Lung (tissue), 12 donors: ENCODE data around the gene SYTL4. TPM values are rescaled to one million over a fixed set of nuclear protein-coding genes. Genes with fewer than 3 reads are reported as not detected.

Experiments
- ATAC-seq: fragments of 200-7000 bp; cut with Tn5 transposase; one replicate; pipeline ENCODE4 v1.9.1; 2020; ENCODE audit warnings: moderate number of reproducible peaks; ENCODE audit not compliant: insufficient read depth, low FRiP score
- DNase-seq, 3 donors: peaks; one replicate each; pipeline ENCODE4 v3.0.0-alpha.2; 2013 to 2017
- H3K27ac ChIP-seq, 2 donors: one replicate each; pipeline ENCODE4 v1.5.1; 2013; ENCODE audit warnings: mild to moderate bottlenecking in 2 of 2, moderate library complexity in 2 of 2, control low read depth in 1 of 2, inconsistent platforms in 1 of 2, low read depth in 1 of 2, low read length in 1 of 2
- H3K27me3 ChIP-seq, 3 donors: one replicate each; pipeline ENCODE4 v1.5.1; 2013; ENCODE audit warnings: low read length in 2 of 3; ENCODE audit not compliant: control insufficient read depth in 3 of 3, insufficient read depth in 3 of 3
- H3K36me3 ChIP-seq, 4 donors: one replicate each; pipeline ENCODE4 v1.5.1; 2013; ENCODE audit warnings: low read length in 4 of 4, mild to moderate bottlenecking in 1 of 4, moderate library complexity in 1 of 4; ENCODE audit not compliant: control insufficient read depth in 4 of 4, insufficient read depth in 4 of 4
- H3K4me1 ChIP-seq, 5 donors: one replicate each; pipeline ENCODE4 v1.5.1; 2013; ENCODE audit warnings: low read length in 5 of 5, mild to moderate bottlenecking in 2 of 5, moderate library complexity in 1 of 5; ENCODE audit not compliant: control insufficient read depth in 5 of 5, insufficient read depth in 5 of 5
- H3K4me3 ChIP-seq: one replicate; pipeline ENCODE4 v1.5.1; 2013; ENCODE audit warnings: mild to moderate bottlenecking, control low read depth, moderate library complexity
- H3K9ac ChIP-seq, 2 donors: one replicate each; pipeline ENCODE4 v1.5.1; 2013; ENCODE audit warnings: low read length in 2 of 2, control low read depth in 1 of 2; ENCODE audit not compliant: insufficient read depth in 1 of 2
- H3K9me3 ChIP-seq, 4 donors: one replicate each; pipeline ENCODE4 v1.5.1; 2013; ENCODE audit warnings: low read length in 3 of 4, mild to moderate bottlenecking in 1 of 4, moderate library complexity in 1 of 4; ENCODE audit not compliant: control insufficient read depth in 4 of 4, insufficient read depth in 3 of 4
- CTCF ChIP-seq: IDR thresholded peaks from 2 replicates; pipeline ENCODE4 v1.5.1; 2012; ENCODE audit warnings: mild to moderate bottlenecking; ENCODE audit errors: control extremely low read depth, extremely low read depth
- WGBS, 2 donors: extraction: QIAGEN DNeasy Blood & Tissue Kit; methylation state at CpG; one replicate each; pipeline ENCODE4 v1.1.7; 2013; 5-methylcytosine and 5-hydroxymethylcytosine counted together
- polyA plus RNA-seq, 2 donors: library from polyadenylated mRNA; stranded (reverse); fragments of 200-250 nt; gene quantifications; one replicate each; pipeline ENCODE4 v1.2.1, GENCODE V29; 2013
- total RNA-seq, 2 donors: library from RNA; depleted of rRNA in 1 of 2; stranded (reverse); fragments of >200 nt in 1 of 2; gene quantifications; one replicate each; pipeline ENCODE4 v1.2.1, GENCODE V29; 2014 to 2021
- donor health status: control.
- donor health status: control.
- donor health status: Bipolar disorder and iron deficiency.
- donor health status: healthy.
- donor health status: DM: yes; HTN: yes; CAD: no.

Gene SYTL4
- total and polyA plus RNA-seq, 4 donors: 3.4 to 11.7 (median 4.7) TPM

- TF ChIP-seq CTCF: peak; percentile 11
- H3K27me3 ChIP-seq: peaks cover 0 to 32% (median 18%) of the 10 kb centered on the region in 3 donors
- peaks cover 0 to 2% (median 0%) of the 10 kb centered on the region in 4 donors for H3K36me3 ChIP-seq
- 2 to 30% methylated on average over 28 to 51 of the region's 51 CpGs for WGBS, 2 donors
- peak within 1 kb of the TSS; percentile 37 for H3K4me3 ChIP-seq
- H3K9ac ChIP-seq: peak within 1 kb of the TSS; percentile 89
- ATAC-seq: peak; percentile 92
- peak; percentile 92 to 95 (median 95) for DNase-seq
- no peaks in the 10 kb centered on the region for H3K4me1 ChIP-seq
- peak within 1 kb of the TSS in 1 of 2 donors; percentile 59 for H3K27ac ChIP-seq
- H3K9me3 ChIP-seq: no peaks in the 10 kb centered on the region
Observed at GRCh38 chrX:100636321-100636991, 95.5 kb downstream of the SYTL4 start, which contains the start of gene TSPAN6. TSPAN6 (minus strand) TSS chrX:100636806; CDS start chrX:100636694, 112 bp downstream.

GRCh38 chrX:100635989-100636320 is 96.0 kb downstream of the SYTL4 start:
- H3K9ac ChIP-seq: peak overlapping the region; percentile 89
- no peak for TF ChIP-seq CTCF
- H3K4me3 ChIP-seq: peak overlapping the region; percentile 37
- no peaks in the 10 kb centered on the region for H3K4me1 ChIP-seq
- DNase-seq: peak in 1 of 3 donors; percentile 42
- 40 to 63% methylated on average over 5 to 8 of the region's 8 CpGs for WGBS, 2 donors
- peak; percentile 41 for ATAC-seq
- peaks cover 0 to 2% (median 0%) of the 10 kb centered on the region in 4 donors for H3K36me3 ChIP-seq
- H3K27me3 ChIP-seq: peaks cover 0 to 30% (median 18%) of the 10 kb centered on the region in 3 donors
- H3K9me3 ChIP-seq: no peaks in the 10 kb centered on the region
- peak overlapping the region in 1 of 2 donors; percentile 59 for H3K27ac ChIP-seq

GRCh38 chrX:100635040-100635439 is 96.9 kb downstream of the SYTL4 start:
- peak overlapping the region; percentile 89 for H3K9ac ChIP-seq
- no peaks in the 10 kb centered on the region for H3K9me3 ChIP-seq
- no peak for TF ChIP-seq CTCF
- no peak overlapping the region for H3K27ac ChIP-seq
- H3K4me1 ChIP-seq: no peaks in the 10 kb centered on the region
- H3K27me3 ChIP-seq: peaks cover 0 to 37% (median 18%) of the 10 kb centered on the region in 3 donors
- no peak overlapping the region for H3K4me3 ChIP-seq
- WGBS, 2 donors: 62 to 79% methylated on average over 5 of the region's 5 CpGs
- ATAC-seq (no peak), DNase-seq (peak in 1 of 3 donors; percentile 6)
- H3K36me3 ChIP-seq: peaks cover 0 to 7% (median 2%) of the 10 kb centered on the region in 4 donors
